Measurements from ENCODE around the gene HNRNPUL1. TPM values are rescaled to one million over a fixed set of nuclear protein-coding genes. Genes with fewer than 3 reads are reported as not detected.

Gene HNRNPUL1
- total RNA-seq, 2 donors from 2014 or later: 76.0 to 87.3 TPM

DNA sequence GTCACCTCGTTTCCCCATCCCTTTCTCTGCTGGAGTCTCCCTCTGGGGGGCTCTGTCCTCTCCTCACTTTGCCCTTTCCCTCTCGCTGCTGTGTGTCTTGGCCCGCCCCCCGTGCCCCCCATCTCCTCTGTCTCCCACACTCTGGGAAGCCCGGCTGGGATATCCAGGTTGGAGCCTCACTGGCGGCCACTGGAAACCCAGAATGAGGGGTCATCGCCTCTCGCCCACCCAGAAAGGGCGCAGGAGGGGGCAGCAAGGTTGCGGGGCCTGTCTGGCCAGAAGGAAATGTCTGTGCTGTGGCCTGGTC, 61.4 kb downstream of the HNRNPUL1 start:
- DNase-seq (no peak), ATAC-seq (no peak)
- WGBS, 2 donors: 9 to 13% methylated on average over 7 to 10 of the region's 10 CpGs
- peak overlapping the region; percentile 44 to 65 (median 59) for H3K27ac ChIP-seq
- H3K4me1 ChIP-seq: peaks cover 46% of the 10 kb centered on the region
- H3K36me3 ChIP-seq (replicated peaks in 1 of 2; ENCODE audit: insufficient read depth in 1 of 2, low read depth in 2 of 2): peaks cover 0 to 2% of the 10 kb centered on the region in 2 donors
- intact Hi-C loops (cut with DNase I): loop anchor here (10.0 kb wide), 1 partner anchor 109 kb away; the partner anchor contains the start of gene DMAC2
- TF ChIP-seq, protein P1, sequence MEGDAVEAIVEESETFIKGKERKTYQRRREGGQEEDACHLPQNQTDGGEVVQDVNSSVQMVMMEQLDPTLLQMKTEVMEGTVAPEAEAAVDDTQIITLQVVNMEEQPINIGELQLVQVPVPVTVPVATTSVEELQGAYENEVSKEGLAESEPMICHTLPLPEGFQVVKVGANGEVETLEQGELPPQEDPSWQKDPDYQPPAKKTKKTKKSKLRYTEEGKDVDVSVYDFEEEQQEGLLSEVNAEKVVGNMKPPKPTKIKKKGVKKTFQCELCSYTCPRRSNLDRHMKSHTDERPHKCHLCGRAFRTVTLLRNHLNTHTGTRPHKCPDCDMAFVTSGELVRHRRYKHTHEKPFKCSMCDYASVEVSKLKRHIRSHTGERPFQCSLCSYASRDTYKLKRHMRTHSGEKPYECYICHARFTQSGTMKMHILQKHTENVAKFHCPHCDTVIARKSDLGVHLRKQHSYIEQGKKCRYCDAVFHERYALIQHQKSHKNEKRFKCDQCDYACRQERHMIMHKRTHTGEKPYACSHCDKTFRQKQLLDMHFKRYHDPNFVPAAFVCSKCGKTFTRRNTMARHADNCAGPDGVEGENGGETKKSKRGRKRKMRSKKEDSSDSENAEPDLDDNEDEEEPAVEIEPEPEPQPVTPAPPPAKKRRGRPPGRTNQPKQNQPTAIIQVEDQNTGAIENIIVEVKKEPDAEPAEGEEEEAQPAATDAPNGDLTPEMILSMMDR (IDR thresholded peaks at IDR 0.05): no peak
- TF ChIP-seq POLR2A (IDR thresholded peaks at IDR 0.05): no peak
- H3K9me3 ChIP-seq: no peaks in the 10 kb centered on the region
- no peaks in the 10 kb centered on the region for H3K27me3 ChIP-seq
- no peak overlapping the region for H3K4me3 ChIP-seq

DNA sequence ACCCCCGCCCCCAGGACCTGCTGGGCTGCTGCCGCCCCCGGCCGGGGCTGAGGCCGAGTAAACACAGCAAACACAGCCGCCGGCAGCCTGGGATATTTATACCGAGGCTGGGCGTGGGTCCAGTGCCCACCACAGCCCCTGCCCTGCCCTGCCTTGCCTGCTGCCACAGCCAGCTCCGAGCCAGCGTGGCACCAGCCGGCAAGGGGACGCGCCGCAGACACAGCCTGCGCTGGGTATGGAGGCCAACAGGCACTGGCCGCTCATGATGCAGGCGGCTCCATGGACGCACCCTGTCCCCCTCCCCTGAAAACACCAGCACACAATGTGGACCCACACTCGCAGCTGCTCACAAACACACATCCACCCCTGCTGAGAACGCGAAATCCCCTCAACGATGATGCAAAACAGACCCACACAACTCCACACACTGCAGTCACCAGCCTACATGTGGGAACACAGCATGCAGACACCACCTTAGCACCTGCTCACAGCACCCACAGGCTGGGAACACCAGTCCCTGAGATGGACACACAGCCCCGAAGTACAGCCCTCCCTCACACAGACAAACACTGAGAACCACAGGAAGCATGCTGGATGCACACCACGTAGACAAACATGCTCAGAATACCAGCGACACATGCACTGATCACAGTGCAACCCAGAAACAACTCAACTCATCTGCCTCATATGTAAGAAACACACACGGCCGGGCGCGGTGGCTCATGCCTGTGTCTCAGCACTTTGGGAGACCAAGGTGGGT, 62.0 kb downstream of the HNRNPUL1 start:
- Histone ChIP-seq H3K27me3 (no peaks in the 10 kb centered on the region), H3K36me3 (replicated peaks in 1 of 2; ENCODE audit: insufficient read depth in 1 of 2, low read depth in 2 of 2) (no peaks in the 10 kb centered on the region), H3K4me1 (peaks cover 46% of the 10 kb centered on the region), H3K27ac (peak overlapping the region; percentile 44 to 75 (median 60)), H3K9me3 (no peaks in the 10 kb centered on the region), H3K4me3 (no peak overlapping the region)
- TF ChIP-seq POLR2A (IDR thresholded peaks at IDR 0.05): peak in 2 of 3 donors; percentile 0 to 16
- TF ChIP-seq, protein P1 (IDR thresholded peaks at IDR 0.05): no peak
- intact Hi-C loops (cut with DNase I): loop anchor here (10.0 kb wide), 1 partner anchor 109 kb away; the partner anchor contains the start of gene DMAC2
- no peak for ATAC-seq
- 29 to 33% methylated on average over 17 to 19 of the region's 30 CpGs for WGBS, 2 donors
- DNase-seq: peak in 2 of 4 donors; percentile 41 to 44

DNA sequence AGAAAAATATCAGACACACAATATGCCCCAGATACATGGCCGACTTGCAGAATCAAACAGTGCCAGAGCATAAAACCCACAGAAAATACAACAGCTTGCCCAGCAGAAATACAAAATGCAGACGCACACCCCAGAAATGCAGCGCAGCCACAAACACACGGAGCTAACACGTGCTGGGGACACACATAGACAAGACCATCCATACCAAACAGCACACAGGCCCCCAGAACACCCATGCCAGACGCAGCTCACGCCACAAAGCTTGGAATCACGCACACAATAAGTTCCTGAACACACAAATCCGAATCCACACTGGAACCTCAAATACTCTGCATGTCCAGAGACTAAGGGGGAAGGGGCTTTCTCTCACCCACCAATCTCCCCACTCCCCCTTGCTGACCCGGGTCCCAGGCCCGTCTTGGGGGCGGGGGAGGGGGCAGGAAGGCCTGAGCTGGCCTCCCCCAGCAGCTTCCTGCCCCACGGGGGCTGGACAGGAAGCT, 63.0 kb downstream of the HNRNPUL1 start:
- H3K4me1 ChIP-seq: peaks cover 46% of the 10 kb centered on the region
- DNase-seq (no peak), ATAC-seq (no peak)
- no peak for TF ChIP-seq POLR2A (IDR thresholded peaks at IDR 0.05)
- TF ChIP-seq, protein P1 (IDR thresholded peaks at IDR 0.05): no peak
- no peaks in the 10 kb centered on the region for H3K36me3 ChIP-seq (replicated peaks in 1 of 2; ENCODE audit: insufficient read depth in 1 of 2, low read depth in 2 of 2)
- peak overlapping the region; percentile 27 to 80 (median 70) for H3K27ac ChIP-seq
- no peak overlapping the region for H3K4me3 ChIP-seq
- H3K9me3 ChIP-seq: no peaks in the 10 kb centered on the region
- intact Hi-C loops (cut with DNase I): loop anchor here (10.0 kb wide), 1 partner anchor 108 kb away; the partner anchor contains the start of gene DMAC2
- 28 to 37% methylated on average over 5 to 12 of the region's 13 CpGs for WGBS, 2 donors
- no peaks in the 10 kb centered on the region for H3K27me3 ChIP-seq

DNA sequence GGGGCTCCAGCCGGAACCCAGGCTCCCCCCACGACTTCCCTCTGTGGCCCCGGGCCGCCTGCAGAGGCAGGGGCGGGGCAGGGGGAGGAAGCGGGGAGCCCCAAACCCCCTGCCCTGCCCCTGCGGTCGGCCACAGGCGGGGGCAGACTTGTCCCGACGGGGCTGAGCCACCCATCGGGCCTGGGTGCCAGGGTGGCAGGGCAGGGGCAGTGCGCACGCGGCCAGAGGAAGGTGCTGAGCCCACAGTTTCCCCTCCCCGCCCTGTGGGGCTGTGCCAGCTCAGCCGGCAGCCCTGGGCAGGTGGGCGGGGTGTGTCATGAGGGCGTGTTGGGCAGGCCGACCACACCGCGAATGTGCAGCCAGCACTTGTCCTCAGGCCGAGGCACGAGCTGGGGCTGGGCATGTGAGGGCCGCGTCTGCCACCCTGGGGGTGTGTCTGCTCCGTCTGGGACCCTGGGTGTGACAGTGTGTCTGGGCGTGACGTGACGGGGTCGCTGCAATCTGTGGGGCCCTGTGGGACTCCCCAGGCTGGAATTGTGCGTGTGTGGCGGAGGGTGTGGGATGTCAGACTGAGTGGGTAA, 63.5 kb downstream of the HNRNPUL1 start:
- peak; percentile 24 to 59 (median 39) for TF ChIP-seq POLR2A (IDR thresholded peaks at IDR 0.05)
- TF ChIP-seq, protein P1 (IDR thresholded peaks at IDR 0.05): no peak
- Histone ChIP-seq H3K36me3 (replicated peaks in 1 of 2; ENCODE audit: insufficient read depth in 1 of 2, low read depth in 2 of 2) (no peaks in the 10 kb centered on the region), H3K27me3 (no peaks in the 10 kb centered on the region), H3K4me1 (peaks cover 46% of the 10 kb centered on the region), H3K27ac (peak overlapping the region; percentile 32 to 80 (median 70)), H3K9me3 (no peaks in the 10 kb centered on the region), H3K4me3 (no peak overlapping the region)
- 10 to 14% methylated on average over 4 to 29 of the region's 33 CpGs for WGBS, 2 donors
- intact Hi-C loops (cut with DNase I): loop anchor here (10.0 kb wide), 1 partner anchor 107 kb away; the partner anchor contains the start of gene DMAC2
- peak; percentile 79 for ATAC-seq
- peak; percentile 76 to 88 (median 86) for DNase-seq

All from body of pancreas (tissue), 4 donors.